Pulmonary artery endothelial cell (primary cell): Measurements from ENCODE around the gene FOXD4L1. TPM values are rescaled to one million over a fixed set of nuclear protein-coding genes. Genes with fewer than 3 reads are reported as not detected.
"Not testable (repeated sequence)": the region's sequence is repeated elsewhere in the genome, so short reads cannot be mapped to it uniquely, and the experiment has no call there.

Source experiments
- DNase-seq: peaks from one replicate; pipeline ENCODE4 v3.0.0-alpha.2; 2011; ENCODE audit warnings: low read depth, low spot score
- total RNA-seq: library from RNA; depleted of rRNA; stranded (reverse); fragments of >200 nt; gene quantifications from 2 replicates; pipeline ENCODE4 v1.2.3, GENCODE V29; 2014

FOXD4L1 gene
- total RNA-seq, 1 donor from 2014 or later: 0.07 TPM

DNA sequence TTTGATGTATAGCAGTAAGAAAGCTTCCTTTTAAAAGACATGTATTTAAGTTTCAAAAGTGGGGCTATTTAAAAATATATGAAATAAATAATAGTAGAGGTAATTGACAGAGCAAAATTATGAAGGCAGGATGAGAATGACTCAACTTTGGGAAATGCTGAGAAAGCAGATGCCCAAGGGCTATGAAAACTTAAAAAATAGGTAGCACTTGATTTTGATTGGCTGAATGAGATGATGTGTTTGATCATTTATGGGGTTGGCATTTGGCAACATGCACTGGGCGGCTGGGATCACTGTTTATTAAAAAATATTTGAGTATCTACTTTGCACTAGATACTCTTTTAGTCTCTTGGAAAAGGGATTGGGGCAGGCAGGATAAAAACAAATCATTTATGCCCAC is 26.5 kb downstream of the FOXD4L1 start:
- DNase-seq: not testable (repeated sequence)

DNA sequence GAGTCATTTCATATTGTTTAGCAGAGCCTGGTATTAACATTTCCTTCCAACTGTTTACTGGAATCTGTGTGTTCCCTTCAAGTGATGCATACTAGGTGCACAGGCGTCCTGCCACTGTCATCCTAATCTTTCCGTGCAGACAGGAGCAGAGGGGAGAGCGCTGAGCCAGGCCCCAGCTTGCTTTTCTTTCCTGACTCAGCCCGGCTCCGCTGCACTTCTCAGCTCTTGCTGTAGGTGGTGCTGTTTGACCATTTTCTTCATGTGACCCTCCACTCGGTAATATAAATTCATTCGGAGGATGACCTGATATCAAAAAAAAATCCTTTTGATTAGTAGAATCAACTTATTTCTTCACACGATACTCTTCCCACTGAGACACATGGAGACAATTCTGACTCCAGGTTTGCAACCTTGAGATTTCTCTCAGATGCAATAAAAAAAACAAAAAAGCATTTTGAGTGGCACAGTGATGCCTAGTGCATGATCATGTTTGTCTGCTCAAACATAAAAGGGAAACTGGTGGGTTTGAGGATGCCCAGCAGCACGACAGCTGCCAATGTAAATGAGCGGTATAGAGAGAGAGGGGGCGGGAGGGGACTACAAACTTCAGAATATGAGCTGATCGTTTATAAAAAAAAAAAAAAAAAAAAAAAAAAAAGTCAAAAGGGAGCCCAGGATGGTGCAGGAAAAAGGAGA is 29.0 kb downstream of the FOXD4L1 start:
- not testable (repeated sequence) for DNase-seq

DNA sequence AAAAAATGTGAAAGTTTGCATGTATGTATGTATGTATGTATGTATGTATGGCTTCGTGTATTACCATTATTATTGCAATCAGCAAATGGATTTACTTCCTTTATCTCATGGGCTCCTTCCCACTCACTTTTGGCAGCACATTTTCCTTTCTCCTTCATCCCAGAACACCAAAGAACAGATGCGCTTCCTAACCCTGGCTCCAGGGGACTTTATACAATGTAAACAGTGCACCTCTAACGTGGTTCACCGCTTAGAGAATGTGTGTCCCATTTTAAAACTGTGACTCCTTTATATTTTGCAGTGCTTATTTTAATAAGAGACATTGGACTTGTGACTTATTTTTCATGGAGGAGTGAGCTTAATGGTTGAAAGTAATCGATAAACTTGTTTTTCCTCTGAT is 29.7 kb downstream of the FOXD4L1 start:
- not testable (repeated sequence) for DNase-seq

DNA sequence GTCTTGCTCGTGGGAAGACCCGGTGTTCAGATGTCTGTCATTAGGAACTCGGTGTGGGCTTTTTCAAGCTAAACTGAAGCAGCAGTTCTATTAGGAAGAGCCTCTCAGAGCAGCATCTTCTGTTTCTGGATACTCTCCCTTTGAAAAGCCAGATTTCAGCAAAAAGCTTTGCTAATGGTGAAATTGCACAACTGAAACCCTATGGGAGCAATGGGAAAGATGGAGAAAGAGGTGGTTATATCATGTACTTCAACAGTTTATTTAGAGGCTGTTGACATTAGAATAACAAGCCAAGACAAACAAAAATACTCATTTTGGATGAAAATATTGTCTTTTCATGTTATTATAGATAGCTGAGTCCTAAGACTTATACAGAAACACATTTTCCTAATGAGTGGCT is 30.4 kb downstream of the FOXD4L1 start:
- DNase-seq: not testable (repeated sequence)

DNA sequence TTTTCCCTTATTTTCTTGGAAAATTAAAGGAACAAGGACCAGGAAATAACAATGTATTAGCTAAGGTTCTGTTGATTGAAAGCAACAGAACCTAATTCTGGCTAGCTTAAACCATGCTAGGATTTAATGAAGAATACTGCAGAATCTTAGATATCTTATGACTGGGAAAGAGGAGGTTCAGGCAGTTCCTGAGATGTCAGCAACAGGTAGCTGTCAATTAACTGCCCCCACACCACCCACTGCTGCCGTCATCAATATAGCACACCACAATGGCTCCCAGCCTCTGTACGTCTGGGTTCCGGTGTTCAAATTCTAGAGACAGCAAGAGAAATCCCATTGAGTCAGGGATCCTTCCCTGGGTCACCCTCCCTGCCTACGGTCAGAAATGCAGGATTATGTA is 34.5 kb downstream of the FOXD4L1 start:
- not testable (repeated sequence) for DNase-seq

DNA sequence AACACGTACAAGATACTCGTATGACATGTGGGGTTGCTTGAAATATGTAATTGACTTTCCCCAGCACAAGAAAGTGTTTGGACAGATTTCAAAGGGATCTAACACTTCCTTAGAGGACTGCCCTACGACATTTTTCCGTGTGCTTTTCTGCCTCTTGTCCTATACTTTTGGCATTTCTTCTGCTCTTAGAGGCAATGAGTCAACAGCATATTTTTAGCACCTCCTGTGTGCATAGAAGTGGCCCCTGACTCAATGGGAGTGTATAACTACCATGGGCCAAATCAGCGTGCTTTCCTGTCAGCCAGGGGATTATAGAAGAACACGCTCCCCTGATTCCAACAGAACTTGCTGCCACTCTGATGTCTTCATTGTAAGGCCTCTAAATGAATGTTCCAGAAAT is 38.1 kb downstream of the FOXD4L1 start:
- not testable (repeated sequence) for DNase-seq

DNA sequence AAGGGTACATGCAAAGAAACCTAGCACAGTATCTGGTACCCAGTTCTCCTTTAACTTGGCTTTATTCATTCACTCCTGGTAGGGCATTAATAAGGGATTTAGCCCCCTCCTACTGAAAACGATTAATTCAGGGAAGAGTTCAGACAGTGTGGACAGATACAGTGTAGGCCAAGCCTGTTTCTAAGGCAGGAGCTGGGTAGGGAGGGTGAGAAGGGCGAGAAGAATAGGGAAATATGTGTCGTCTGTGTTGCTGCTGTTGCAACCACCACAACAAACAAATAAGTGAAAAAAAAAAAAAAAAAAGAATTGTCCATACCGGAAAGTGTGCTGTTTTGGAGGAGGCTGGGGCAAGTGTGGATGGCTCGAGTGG is 42.4 kb downstream of the FOXD4L1 start:
- not testable (repeated sequence) for DNase-seq

DNA sequence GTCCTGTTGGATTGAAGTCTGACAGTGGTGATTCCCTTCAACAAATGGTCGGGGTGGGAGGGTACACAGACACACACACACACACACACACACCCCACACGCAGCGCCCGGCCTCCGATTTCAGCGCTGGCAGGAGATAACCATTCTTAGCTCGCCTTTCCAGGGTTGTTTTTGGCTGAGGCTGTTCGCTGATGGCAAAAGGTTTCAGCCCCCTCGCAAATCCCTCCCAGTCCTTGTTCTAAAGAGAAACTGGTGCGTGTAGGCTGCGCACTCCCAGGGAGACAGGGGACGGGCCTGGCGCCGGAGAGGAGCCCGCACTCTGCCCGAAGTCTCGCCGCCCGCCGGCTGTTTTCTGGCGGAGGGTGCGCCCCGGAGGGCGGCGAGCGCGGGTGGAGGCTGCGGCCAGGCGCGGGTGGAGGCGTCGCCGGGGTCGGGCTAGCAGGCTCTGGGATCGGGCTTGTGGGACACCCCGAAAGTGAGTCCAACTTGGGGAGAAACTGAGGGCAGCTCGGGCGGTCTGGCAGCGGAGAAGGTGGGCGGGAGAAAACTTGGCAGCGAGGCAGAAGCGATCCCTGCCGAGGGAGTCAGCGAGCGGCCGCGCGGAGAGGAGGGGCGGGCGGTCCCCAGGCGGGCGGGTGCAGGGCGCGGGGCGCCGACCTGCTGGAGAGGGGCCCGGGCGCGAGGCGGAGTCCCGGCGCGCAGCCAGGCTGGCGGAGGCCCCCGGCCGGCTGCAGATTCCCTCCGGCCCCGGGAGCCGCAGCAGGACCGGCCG is 42.9 kb downstream of the FOXD4L1 start:
- DNase-seq: not testable (repeated sequence)

DNA sequence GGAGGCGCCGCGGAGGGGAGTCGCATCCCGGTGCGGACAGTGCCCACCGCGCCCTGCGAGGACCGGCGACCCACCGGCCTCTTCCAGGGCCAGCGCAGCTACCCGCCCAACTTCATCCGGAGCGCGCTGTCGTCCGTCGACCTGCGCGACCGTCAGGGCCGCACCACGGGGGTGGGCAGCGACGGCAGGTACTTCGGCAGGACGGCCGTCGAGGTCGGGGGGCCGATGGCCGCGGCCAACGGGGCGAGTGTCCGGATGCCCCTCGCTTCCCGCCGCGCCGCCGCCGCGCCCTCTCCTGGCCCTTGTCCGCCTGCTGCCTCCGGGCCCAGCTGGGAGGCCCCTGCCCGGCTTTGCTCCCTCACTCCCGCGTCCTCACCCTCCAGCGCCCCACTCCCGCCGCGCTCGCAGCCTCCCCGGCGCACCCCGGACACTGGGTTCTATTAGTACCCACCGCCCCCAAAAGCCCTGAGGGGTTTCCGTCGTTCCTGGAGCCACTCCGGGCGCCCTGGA is 43.6 kb downstream of the FOXD4L1 start:
- not testable (repeated sequence) for DNase-seq

DNA sequence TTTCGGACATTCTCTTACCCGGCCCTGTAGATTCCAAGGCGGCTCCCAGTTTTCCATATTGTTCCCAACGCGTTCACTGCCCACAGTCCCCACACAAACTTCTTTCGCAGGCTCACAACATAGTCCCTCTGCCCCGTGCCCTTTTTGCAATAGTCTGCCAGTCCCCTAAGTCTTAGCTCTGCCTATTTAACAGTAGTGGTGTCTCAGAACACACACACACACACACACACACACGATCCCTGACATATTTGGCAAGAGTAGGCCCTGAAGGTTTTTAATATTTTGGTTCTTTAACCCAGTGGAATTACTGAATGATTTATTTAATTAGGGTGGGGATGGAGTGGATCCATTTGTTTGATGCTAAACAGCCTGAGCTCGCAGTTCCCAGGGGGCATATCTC is 44.1 kb downstream of the FOXD4L1 start:
- not testable (repeated sequence) for DNase-seq

Other genes with a start within 250 kb of the FOXD4L1 start
- 0.07 and 0.18 TPM in 2 replicates for gene PAX8, start 219.7 kb upstream of the FOXD4L1 start, total RNA-seq
- gene ZNG1B, start 61.0 kb upstream of the FOXD4L1 start, total RNA-seq: 18.7 and 37.9 TPM in 2 replicates
- 3.9 and 6.1 TPM in 2 replicates for gene RABL2A, start 128.6 kb downstream of the FOXD4L1 start, total RNA-seq